A549 (cell line): Measurements from ENCODE around the gene UBN1.

Experiments used
- MAZ ChIP-seq: fragments of 150-350 bp; IDR thresholded peaks from 2 replicates; pipeline ENCODE4 v1.6.1; 2014; ENCODE audit warnings: antibody characterized with exemption, low read depth, low read length, borderline replicate concordance
- POLR2A ChIP-seq: IDR thresholded peaks from 2 replicates; pipeline ENCODE4 v1.6.1; 2012; ENCODE audit warnings: mild to moderate bottlenecking, low read length
- ZC3H11A ChIP-seq: fragments of 450-650 bp; IDR thresholded peaks from 2 replicates; pipeline ENCODE4 v1.6.1; 2014; ENCODE audit warnings: antibody characterized with exemption, mild to moderate bottlenecking
- TF ChIP-seq, protein P1 (sequence below): fragments of >200 bp; sonication (Bioruptor Twin); formaldehyde crosslinking; IDR thresholded peaks from 3 replicates; pipeline ENCODE4 v1.5.1; 2016

DNA sequence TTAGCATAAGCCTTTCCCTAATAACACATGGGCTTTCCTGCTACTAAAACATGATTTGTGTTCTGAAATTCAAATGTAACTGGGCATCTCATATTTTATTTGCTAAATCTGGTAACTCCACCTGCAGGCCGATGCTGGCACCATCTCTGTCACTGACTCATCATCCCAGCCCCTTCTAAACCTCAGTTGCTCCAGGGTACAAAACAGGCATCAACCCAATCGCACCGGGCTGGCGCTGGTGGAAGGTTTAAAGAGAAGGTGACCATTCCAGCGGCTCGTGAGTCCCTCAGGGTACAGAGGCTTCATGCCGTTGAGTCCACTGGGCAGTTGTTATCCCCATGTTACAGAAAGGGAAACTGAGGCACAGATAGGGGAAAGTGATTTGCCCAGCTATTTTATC lies 62.5 kb downstream of the UBN1 start:
- TF ChIP-seq, protein P1, sequence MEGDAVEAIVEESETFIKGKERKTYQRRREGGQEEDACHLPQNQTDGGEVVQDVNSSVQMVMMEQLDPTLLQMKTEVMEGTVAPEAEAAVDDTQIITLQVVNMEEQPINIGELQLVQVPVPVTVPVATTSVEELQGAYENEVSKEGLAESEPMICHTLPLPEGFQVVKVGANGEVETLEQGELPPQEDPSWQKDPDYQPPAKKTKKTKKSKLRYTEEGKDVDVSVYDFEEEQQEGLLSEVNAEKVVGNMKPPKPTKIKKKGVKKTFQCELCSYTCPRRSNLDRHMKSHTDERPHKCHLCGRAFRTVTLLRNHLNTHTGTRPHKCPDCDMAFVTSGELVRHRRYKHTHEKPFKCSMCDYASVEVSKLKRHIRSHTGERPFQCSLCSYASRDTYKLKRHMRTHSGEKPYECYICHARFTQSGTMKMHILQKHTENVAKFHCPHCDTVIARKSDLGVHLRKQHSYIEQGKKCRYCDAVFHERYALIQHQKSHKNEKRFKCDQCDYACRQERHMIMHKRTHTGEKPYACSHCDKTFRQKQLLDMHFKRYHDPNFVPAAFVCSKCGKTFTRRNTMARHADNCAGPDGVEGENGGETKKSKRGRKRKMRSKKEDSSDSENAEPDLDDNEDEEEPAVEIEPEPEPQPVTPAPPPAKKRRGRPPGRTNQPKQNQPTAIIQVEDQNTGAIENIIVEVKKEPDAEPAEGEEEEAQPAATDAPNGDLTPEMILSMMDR: no peak
- no peak for TF ChIP-seq POLR2A
- TF ChIP-seq ZC3H11A: no peak
- no peak for TF ChIP-seq MAZ
